Osteocyte (in vitro differentiated cells): ENCODE measurements around the gene LRSAM1. TPM values are rescaled to one million over a fixed set of nuclear protein-coding genes. Genes with fewer than 3 reads are reported as not detected.
A peak's percentile ranks its signal among the peaks of the same experiment; 100 is the strongest.

ENCODE experiments used
- DNase-seq: peaks from one replicate; pipeline ENCODE4 v3.0.0; 2021; ENCODE audit warnings: mixed read lengths; ENCODE audit not compliant: unreplicated experiment; ENCODE audit errors: extremely low spot score
- H3K27ac Mint-ChIP-seq: one replicate; pipeline ENCODE4 v1.8.0; 2021; ENCODE audit warnings: mild to moderate bottlenecking, mixed read lengths; ENCODE audit not compliant: unreplicated experiment
- H3K27me3 Mint-ChIP-seq: one replicate; pipeline ENCODE4 v1.8.0; 2021; ENCODE audit warnings: mixed read lengths; ENCODE audit not compliant: unreplicated experiment
- H3K36me3 Mint-ChIP-seq: one replicate; pipeline ENCODE4 v1.8.0; 2021; ENCODE audit warnings: mixed read lengths; ENCODE audit not compliant: unreplicated experiment
- H3K4me1 Mint-ChIP-seq: one replicate; pipeline ENCODE4 v1.8.0; 2021; ENCODE audit warnings: mixed read lengths; ENCODE audit not compliant: unreplicated experiment
- H3K4me3 Mint-ChIP-seq: one replicate; pipeline ENCODE4 v1.8.0; 2021; ENCODE audit warnings: mild to moderate bottlenecking, moderate library complexity, mixed read lengths; ENCODE audit not compliant: unreplicated experiment
- H3K9me3 Mint-ChIP-seq: one replicate; pipeline ENCODE4 v1.8.0; 2021; ENCODE audit warnings: mixed read lengths; ENCODE audit not compliant: unreplicated experiment
- total RNA-seq: library from RNA; stranded (reverse); gene quantifications from 2 replicates; pipeline ENCODE4 v1.2.1, GENCODE V29; 2021
- TF ChIP-seq, protein P1 (sequence below): fragments of 200-600 bp; sonication (generic); IDR thresholded peaks from 2 replicates; pipeline ENCODE4 v1.5.0; 2021; ENCODE audit warnings: antibody characterized with exemption, mild to moderate bottlenecking, moderate library complexity

Gene LRSAM1
- total RNA-seq, 1 donor from 2014 or later = 26.0 TPM

- TF ChIP-seq, protein P1, sequence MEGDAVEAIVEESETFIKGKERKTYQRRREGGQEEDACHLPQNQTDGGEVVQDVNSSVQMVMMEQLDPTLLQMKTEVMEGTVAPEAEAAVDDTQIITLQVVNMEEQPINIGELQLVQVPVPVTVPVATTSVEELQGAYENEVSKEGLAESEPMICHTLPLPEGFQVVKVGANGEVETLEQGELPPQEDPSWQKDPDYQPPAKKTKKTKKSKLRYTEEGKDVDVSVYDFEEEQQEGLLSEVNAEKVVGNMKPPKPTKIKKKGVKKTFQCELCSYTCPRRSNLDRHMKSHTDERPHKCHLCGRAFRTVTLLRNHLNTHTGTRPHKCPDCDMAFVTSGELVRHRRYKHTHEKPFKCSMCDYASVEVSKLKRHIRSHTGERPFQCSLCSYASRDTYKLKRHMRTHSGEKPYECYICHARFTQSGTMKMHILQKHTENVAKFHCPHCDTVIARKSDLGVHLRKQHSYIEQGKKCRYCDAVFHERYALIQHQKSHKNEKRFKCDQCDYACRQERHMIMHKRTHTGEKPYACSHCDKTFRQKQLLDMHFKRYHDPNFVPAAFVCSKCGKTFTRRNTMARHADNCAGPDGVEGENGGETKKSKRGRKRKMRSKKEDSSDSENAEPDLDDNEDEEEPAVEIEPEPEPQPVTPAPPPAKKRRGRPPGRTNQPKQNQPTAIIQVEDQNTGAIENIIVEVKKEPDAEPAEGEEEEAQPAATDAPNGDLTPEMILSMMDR = no peak
- no peak overlapping the region for H3K27ac Mint-ChIP-seq
- H3K4me1 Mint-ChIP-seq = peaks cover 11% of the 10 kb centered on the region
- no peaks in the 10 kb centered on the region for H3K9me3 Mint-ChIP-seq
- peaks cover 19% of the 10 kb centered on the region for H3K36me3 Mint-ChIP-seq
- no peaks in the 10 kb centered on the region for H3K27me3 Mint-ChIP-seq
- DNase-seq = no peak
- no peak overlapping the region for H3K4me3 Mint-ChIP-seq
These were observed 37.6 kb downstream of the LRSAM1 start for GRCh38 chr9:127488946-127489345.

DNA sequence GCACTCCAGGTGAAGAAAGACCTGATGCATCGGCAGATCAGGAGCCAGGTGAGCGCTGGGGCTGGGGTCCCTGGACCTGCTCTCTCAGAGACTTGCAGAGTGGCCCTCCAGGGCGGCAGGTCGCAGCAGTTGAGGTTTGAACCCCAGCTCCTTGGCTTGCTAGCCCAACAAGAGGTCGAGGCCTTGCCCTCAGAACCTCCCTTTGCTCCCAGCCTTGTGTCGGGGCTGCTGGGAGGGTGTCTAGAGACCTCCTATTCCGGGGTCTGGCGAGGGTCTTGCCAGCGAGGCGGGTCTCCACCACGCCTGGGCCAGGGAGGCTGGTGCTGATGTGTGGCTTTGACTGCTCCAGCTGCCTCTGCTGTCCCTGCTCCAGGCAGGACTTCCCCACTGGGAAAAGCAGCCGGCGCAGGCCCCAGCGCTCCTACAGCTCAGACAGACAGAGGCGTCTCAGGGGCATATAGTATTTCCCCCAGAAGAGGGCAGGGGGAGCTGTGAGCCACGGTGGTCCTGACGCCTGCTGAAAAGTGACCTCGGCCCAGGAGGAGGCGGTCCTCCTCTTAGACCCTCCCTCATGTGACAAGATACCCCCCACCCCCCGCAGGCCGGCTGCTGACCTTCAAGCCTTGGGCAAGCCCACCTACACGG lies 38.3 kb downstream of the LRSAM1 start:
- H3K36me3 Mint-ChIP-seq = peaks cover 14% of the 10 kb centered on the region
- H3K27ac Mint-ChIP-seq = no peak overlapping the region
- H3K27me3 Mint-ChIP-seq = no peaks in the 10 kb centered on the region

DNA sequence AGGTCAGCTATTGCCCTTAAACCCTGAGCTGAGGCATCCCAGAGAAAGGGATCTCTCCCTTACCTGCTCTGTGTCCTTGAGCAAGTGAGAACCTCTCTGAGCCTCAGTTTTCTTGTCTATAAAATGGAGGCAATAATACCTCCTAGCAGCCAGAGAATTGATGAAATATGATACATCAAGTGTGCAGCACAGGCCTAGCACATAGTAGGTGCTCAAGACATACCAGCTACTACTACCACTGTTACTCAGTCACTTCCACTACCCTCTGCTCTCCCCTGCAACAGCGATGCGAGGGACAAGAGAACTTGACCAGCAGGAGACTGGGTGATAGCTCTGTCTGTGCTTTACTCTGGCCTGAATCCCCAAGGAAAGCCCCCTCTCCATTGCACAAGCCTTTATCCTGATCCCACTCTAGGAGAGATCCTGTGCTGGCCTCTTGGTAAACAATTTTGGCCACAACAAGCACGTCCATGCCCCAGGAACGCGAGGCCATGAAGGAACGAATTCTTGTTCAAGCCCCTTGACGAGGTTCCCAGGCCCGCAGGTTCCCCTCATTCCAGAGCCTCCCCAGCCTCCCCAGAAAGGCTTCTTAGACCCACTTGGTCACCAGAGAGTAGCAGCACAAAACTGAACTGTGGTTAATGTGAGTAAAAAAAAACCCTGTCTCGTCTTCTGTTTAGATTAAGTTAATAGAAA lies 39.4 kb downstream of the LRSAM1 start:
- DNase-seq = no peak
- H3K4me3 Mint-ChIP-seq = no peak overlapping the region
- TF ChIP-seq, protein P1 = no peak
- H3K27ac Mint-ChIP-seq = no peak overlapping the region
- H3K36me3 Mint-ChIP-seq = peaks cover 14% of the 10 kb centered on the region
- no peaks in the 10 kb centered on the region for H3K27me3 Mint-ChIP-seq
- H3K4me1 Mint-ChIP-seq = peaks cover 18% of the 10 kb centered on the region
- H3K9me3 Mint-ChIP-seq = no peaks in the 10 kb centered on the region

More for the DNA sequence above, 38.3 kb downstream of the LRSAM1 start:
- Mint-ChIP-seq H3K9me3 (no peaks in the 10 kb centered on the region), H3K4me3 (no peak overlapping the region), H3K4me1 (peaks cover 11% of the 10 kb centered on the region)
- TF ChIP-seq, protein P1 = peak; percentile 19
- DNase-seq = no peak

GRCh38 chr9:127491516-127491915 lies 40.2 kb downstream of the LRSAM1 start:
- Mint-ChIP-seq H3K4me3 (no peak overlapping the region), H3K27me3 (no peaks in the 10 kb centered on the region), H3K36me3 (peaks cover 16% of the 10 kb centered on the region), H3K27ac (no peak overlapping the region), H3K4me1 (peaks cover 25% of the 10 kb centered on the region), H3K9me3 (no peaks in the 10 kb centered on the region)
- no peak for DNase-seq
- TF ChIP-seq, protein P1 = no peak

DNA sequence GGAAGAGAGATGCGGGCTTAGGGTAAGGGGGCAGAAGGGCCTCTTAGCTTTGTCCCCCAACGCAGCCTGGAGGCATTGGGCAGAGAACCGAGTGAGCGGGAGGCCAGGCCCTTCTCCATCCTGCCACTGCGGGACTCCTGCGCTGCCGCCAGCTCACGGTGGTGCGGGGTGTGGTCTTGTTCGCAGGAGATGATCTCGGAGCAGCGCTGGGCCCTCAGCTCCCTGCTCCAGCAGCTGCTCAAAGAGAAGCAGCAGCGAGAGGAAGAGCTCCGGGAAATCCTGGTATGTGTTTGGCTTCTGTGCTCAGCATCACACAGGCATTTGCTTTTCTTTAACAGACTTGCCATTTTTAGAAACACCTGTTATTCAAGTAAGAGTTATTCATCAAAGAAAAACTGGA lies 41.3 kb downstream of the LRSAM1 start:
- TF ChIP-seq, protein P1 = no peak
- Mint-ChIP-seq H3K4me1 (peaks cover 26% of the 10 kb centered on the region), H3K9me3 (no peaks in the 10 kb centered on the region), H3K36me3 (peaks cover 15% of the 10 kb centered on the region), H3K4me3 (no peak overlapping the region), H3K27ac (no peak overlapping the region), H3K27me3 (no peaks in the 10 kb centered on the region)
- no peak for DNase-seq
